Activated CD4-positive, alpha-beta memory T cell treated with anti-CD3 and anti-CD28 coated beads, Interleukin-2, amount 10 ng/mL, durations not matched to agents 7 days and 5 days (primary cell): ENCODE measurements around the gene ST6GALNAC3. TPM values are rescaled to one million over a fixed set of nuclear protein-coding genes. Genes with fewer than 3 reads are reported as not detected.
"Not testable (repeated sequence)": the region's sequence is repeated elsewhere in the genome, so short reads cannot be mapped to it uniquely, and the experiment has no call there.

Experiments
- CTCF ChIA-PET: fragments of 350-600 bp; sonication (Branson Sonifier 250); formaldehyde crosslinking; loops from one replicate; lab custom pipeline; 2021; ENCODE audit warnings: antibody characterized with exemption, inconsistent platforms; lab: Charles Lee
- POLR2A ChIA-PET: fragments of 350-600 bp; sonication (Branson Sonifier 250); formaldehyde crosslinking; loops from one replicate; lab custom pipeline; 2021; ENCODE audit warnings: antibody characterized with exemption; lab: Charles Lee
- DNase-seq: peaks from one replicate; pipeline ENCODE4 v3.0.0-alpha.2; 2020
- H3K27ac Mint-ChIP-seq: one replicate; pipeline ENCODE4 v1.8.0; 2021; ENCODE audit warnings: mild to moderate bottlenecking, mixed read lengths
- H3K27me3 Mint-ChIP-seq: one replicate; pipeline ENCODE4 v1.8.0; 2021; ENCODE audit warnings: mixed read lengths
- H3K36me3 Mint-ChIP-seq: one replicate; pipeline ENCODE4 v1.8.0; 2021; ENCODE audit warnings: low read depth, mixed read lengths
- H3K4me1 Mint-ChIP-seq: one replicate; pipeline ENCODE4 v1.8.0; 2021; ENCODE audit warnings: mixed read lengths
- H3K4me3 Mint-ChIP-seq: one replicate; pipeline ENCODE4 v1.8.0; 2021; ENCODE audit warnings: mild to moderate bottlenecking, mixed read lengths
- H3K9me3 Mint-ChIP-seq: one replicate; pipeline ENCODE4 v1.8.0; 2021; ENCODE audit warnings: mixed read lengths
- total RNA-seq, 2 experiments: library from RNA; stranded (reverse); gene quantifications; one replicate each; pipeline ENCODE4 v1.2.3, GENCODE V29; 2021

Gene ST6GALNAC3
- total RNA-seq, 2 experiments from 2014 or later: not detected

GRCh38 chr1:76622774-76623528 is 548.4 kb downstream of the ST6GALNAC3 start:
- no peaks in the 10 kb centered on the region for H3K9me3 Mint-ChIP-seq
- H3K36me3 Mint-ChIP-seq: no peaks in the 10 kb centered on the region
- no peak for DNase-seq
- POLR2A ChIA-PET: no interaction called here
- no peaks in the 10 kb centered on the region for H3K4me1 Mint-ChIP-seq
- peaks cover 2% of the 10 kb centered on the region for H3K27me3 Mint-ChIP-seq
- H3K27ac Mint-ChIP-seq: no peak overlapping the region
- H3K4me3 Mint-ChIP-seq: no peak overlapping the region
- CTCF ChIA-PET: no interaction called here

- H3K9me3 Mint-ChIP-seq: no peaks in the 10 kb centered on the region
- H3K36me3 Mint-ChIP-seq: no peaks in the 10 kb centered on the region
- no peak overlapping the region for H3K4me3 Mint-ChIP-seq
- ChIA-PET CTCF (no interaction called here), POLR2A (interaction anchor here (1.3 kb wide), 1 partner anchor 10 kb away, joined by 3 read pairs; no protein-coding TSS in a partner anchor)
- H3K27ac Mint-ChIP-seq: no peak overlapping the region
- H3K4me1 Mint-ChIP-seq: no peaks in the 10 kb centered on the region
- no peaks in the 10 kb centered on the region for H3K27me3 Mint-ChIP-seq
- DNase-seq: no peak
Observed at GRCh38 chr1:76625886-76626678, 551.5 kb downstream of the ST6GALNAC3 start.

- Mint-ChIP-seq H3K9me3 (no peaks in the 10 kb centered on the region), H3K27me3 (no peaks in the 10 kb centered on the region), H3K4me1 (no peaks in the 10 kb centered on the region), H3K27ac (no peak overlapping the region), H3K36me3 (no peaks in the 10 kb centered on the region), H3K4me3 (no peak overlapping the region)
- ChIA-PET CTCF (no interaction called here), POLR2A (no interaction called here)
- DNase-seq: no peak
Observed at GRCh38 chr1:76627498-76627897, 553.0 kb downstream of the ST6GALNAC3 start.

- CTCF ChIA-PET: no interaction called here
- no peaks in the 10 kb centered on the region for H3K9me3 Mint-ChIP-seq
- no peaks in the 10 kb centered on the region for H3K4me1 Mint-ChIP-seq
- H3K27me3 Mint-ChIP-seq: no peaks in the 10 kb centered on the region
- POLR2A ChIA-PET: no interaction called here
- no peak overlapping the region for H3K27ac Mint-ChIP-seq
- no peaks in the 10 kb centered on the region for H3K36me3 Mint-ChIP-seq
- no peak overlapping the region for H3K4me3 Mint-ChIP-seq
- DNase-seq: no peak
Observed at GRCh38 chr1:76627901-76628300, 553.4 kb downstream of the ST6GALNAC3 start.

GRCh38 chr1:76632136-76632535 is 557.6 kb downstream of the ST6GALNAC3 start:
- Mint-ChIP-seq H3K4me3 (no peak overlapping the region), H3K27me3 (no peaks in the 10 kb centered on the region), H3K9me3 (no peaks in the 10 kb centered on the region), H3K27ac (no peak overlapping the region), H3K4me1 (no peaks in the 10 kb centered on the region), H3K36me3 (no peaks in the 10 kb centered on the region)
- ChIA-PET CTCF (no interaction called here), POLR2A (no interaction called here)
- no peak for DNase-seq

- no peaks in the 10 kb centered on the region for H3K36me3 Mint-ChIP-seq
- CTCF ChIA-PET: no interaction called here
- H3K4me3 Mint-ChIP-seq: no peak overlapping the region
- DNase-seq: no peak
- H3K4me1 Mint-ChIP-seq: no peaks in the 10 kb centered on the region
- H3K9me3 Mint-ChIP-seq: no peaks in the 10 kb centered on the region
- POLR2A ChIA-PET: no interaction called here
- no peaks in the 10 kb centered on the region for H3K27me3 Mint-ChIP-seq
- H3K27ac Mint-ChIP-seq: no peak overlapping the region
Observed at GRCh38 chr1:76635784-76636183, 561.2 kb downstream of the ST6GALNAC3 start.

GRCh38 chr1:76639181-76639580 is 564.6 kb downstream of the ST6GALNAC3 start:
- Mint-ChIP-seq H3K4me1 (no peaks in the 10 kb centered on the region), H3K27ac (no peak overlapping the region), H3K4me3 (no peak overlapping the region), H3K27me3 (no peaks in the 10 kb centered on the region), H3K9me3 (no peaks in the 10 kb centered on the region), H3K36me3 (no peaks in the 10 kb centered on the region)
- no peak for DNase-seq
- CTCF ChIA-PET: no interaction called here
- POLR2A ChIA-PET: no interaction called here

- no peaks in the 10 kb centered on the region for H3K9me3 Mint-ChIP-seq
- CTCF ChIA-PET: no interaction called here
- no peaks in the 10 kb centered on the region for H3K36me3 Mint-ChIP-seq
- DNase-seq: no peak
- H3K27me3 Mint-ChIP-seq: no peaks in the 10 kb centered on the region
- POLR2A ChIA-PET: no interaction called here
- no peak overlapping the region for H3K27ac Mint-ChIP-seq
- no peak overlapping the region for H3K4me3 Mint-ChIP-seq
- no peaks in the 10 kb centered on the region for H3K4me1 Mint-ChIP-seq
Observed at GRCh38 chr1:76640092-76640491, 565.5 kb downstream of the ST6GALNAC3 start.

GRCh38 chr1:76640723-76641122 is 566.2 kb downstream of the ST6GALNAC3 start:
- CTCF ChIA-PET: no interaction called here

GRCh38 chr1:76644139-76644538 is 569.6 kb downstream of the ST6GALNAC3 start:
- H3K4me1 Mint-ChIP-seq: no peaks in the 10 kb centered on the region
- no peak for DNase-seq
- H3K27ac Mint-ChIP-seq: no peak overlapping the region
- H3K36me3 Mint-ChIP-seq: no peaks in the 10 kb centered on the region
- POLR2A ChIA-PET: no interaction called here
- CTCF ChIA-PET: no interaction called here
- H3K27me3 Mint-ChIP-seq: no peaks in the 10 kb centered on the region
- H3K9me3 Mint-ChIP-seq: no peaks in the 10 kb centered on the region
- no peak overlapping the region for H3K4me3 Mint-ChIP-seq

More at GRCh38 chr1:76640723-76641122, 566.2 kb downstream of the ST6GALNAC3 start:
- Mint-ChIP-seq H3K36me3 (no peaks in the 10 kb centered on the region), H3K4me3 (no peak overlapping the region), H3K9me3 (no peaks in the 10 kb centered on the region), H3K27me3 (no peaks in the 10 kb centered on the region), H3K27ac (no peak overlapping the region), H3K4me1 (no peaks in the 10 kb centered on the region)
- DNase-seq: no peak
- POLR2A ChIA-PET: no interaction called here

- H3K36me3 Mint-ChIP-seq, H3K27me3 Mint-ChIP-seq, H3K9me3 Mint-ChIP-seq, CTCF ChIA-PET, DNase-seq, H3K4me3 Mint-ChIP-seq, POLR2A ChIA-PET, H3K4me1 Mint-ChIP-seq, H3K27ac Mint-ChIP-seq: not testable (repeated sequence)
Observed at GRCh38 chr1:76652860-76653259, 578.3 kb downstream of the ST6GALNAC3 start.

GRCh38 chr1:76657623-76658022 is 583.1 kb downstream of the ST6GALNAC3 start:
- Mint-ChIP-seq H3K4me1 (no peaks in the 10 kb centered on the region), H3K9me3 (peaks cover 6% of the 10 kb centered on the region)
- CTCF ChIA-PET: no interaction called here

GRCh38 chr1:76659171-76659940 is 584.8 kb downstream of the ST6GALNAC3 start:
- no peaks in the 10 kb centered on the region for H3K36me3 Mint-ChIP-seq
- ChIA-PET CTCF (no interaction called here), POLR2A (no interaction called here)
- no peak overlapping the region for H3K4me3 Mint-ChIP-seq
- H3K4me1 Mint-ChIP-seq: no peaks in the 10 kb centered on the region
- peaks cover 9% of the 10 kb centered on the region for H3K9me3 Mint-ChIP-seq
- no peak for DNase-seq
- H3K27ac Mint-ChIP-seq: no peak overlapping the region
- peaks cover 2% of the 10 kb centered on the region for H3K27me3 Mint-ChIP-seq

More at GRCh38 chr1:76657623-76658022, 583.1 kb downstream of the ST6GALNAC3 start:
- Mint-ChIP-seq H3K27ac (no peak overlapping the region), H3K36me3 (no peaks in the 10 kb centered on the region), H3K27me3 (peaks cover 2% of the 10 kb centered on the region), H3K4me3 (no peak overlapping the region)
- POLR2A ChIA-PET: no interaction called here
- no peak for DNase-seq
